Osteoblast (primary cell): ENCODE results near the gene NAALAD2. TPM values are rescaled to one million over a fixed set of nuclear protein-coding genes. Genes with fewer than 3 reads are reported as not detected.
A peak's percentile ranks its signal among the peaks of the same experiment; 100 is the strongest.
"Not testable (repeated sequence)": the region's sequence is repeated elsewhere in the genome, so short reads cannot be mapped to it uniquely, and the experiment has no call there.

ENCODE experiments used
- DNase-seq: peaks from one replicate; pipeline ENCODE4 v3.0.0; 2011; ENCODE audit warnings: low spot score, mixed read lengths; ENCODE audit not compliant: insufficient read length; ENCODE audit errors: missing footprints
- H2AFZ ChIP-seq: 2 replicates; pipeline ENCODE4 v1.6.0; 2011; ENCODE audit warnings: mild to moderate bottlenecking, low read length
- H3K27ac ChIP-seq: 2 replicates; pipeline ENCODE4 v1.5.1; 2011; ENCODE audit warnings: mild to moderate bottlenecking, low read depth, low read length, moderate library complexity
- H3K27me3 ChIP-seq: 2 replicates; pipeline ENCODE4 v1.6.0; 2012; ENCODE audit warnings: mild to moderate bottlenecking, control low read depth, inconsistent platforms, low read length, moderate library complexity; ENCODE audit not compliant: insufficient read depth
- H3K36me3 ChIP-seq: 2 replicates; pipeline ENCODE4 v1.5.1; 2011; ENCODE audit warnings: mild to moderate bottlenecking, low read length, control low read depth, moderate library complexity; ENCODE audit not compliant: insufficient read depth
- H3K4me1 ChIP-seq: 2 replicates; pipeline ENCODE4 v1.5.1; 2011; ENCODE audit warnings: mild to moderate bottlenecking, low read length, control low read depth, moderate library complexity; ENCODE audit not compliant: insufficient read depth
- H3K4me2 ChIP-seq: 2 replicates; pipeline ENCODE4 v1.6.0; 2011; ENCODE audit warnings: mild to moderate bottlenecking, low read length; ENCODE audit not compliant: insufficient read depth
- H3K4me3 ChIP-seq: fragments of 200-600 bp; sonication (generic); 3 replicates; pipeline ENCODE4 v1.5.1; 2012; ENCODE audit warnings: mild to moderate bottlenecking, low read length, inconsistent platforms; ENCODE audit not compliant: insufficient read depth
- H3K79me2 ChIP-seq: 2 replicates; pipeline ENCODE4 v1.6.0; 2012; ENCODE audit warnings: mild to moderate bottlenecking, low read length, control low read depth, inconsistent platforms; ENCODE audit not compliant: insufficient read depth
- H3K9me3 ChIP-seq: 2 replicates; pipeline ENCODE4 v1.5.1; 2011; ENCODE audit warnings: low read depth, low read length, control low read depth
- H4K20me1 ChIP-seq: 2 replicates; pipeline ENCODE4 v1.6.0; 2012; ENCODE audit warnings: mild to moderate bottlenecking, low read length, control low read depth; ENCODE audit not compliant: insufficient read depth
- total RNA-seq: library from RNA; depleted of rRNA; stranded (reverse); fragments of >200 nt; gene quantifications from 2 replicates; pipeline ENCODE4 v1.2.3, GENCODE V29; 2012
- TF ChIP-seq, protein P1 (sequence below): IDR thresholded peaks from 2 replicates; pipeline ENCODE4 v1.5.1; 2011; ENCODE audit warnings: mild to moderate bottlenecking, low read depth, low read length, moderate library complexity; ENCODE audit errors: extremely low read depth

Gene NAALAD2
- 0.59 and 1.8 TPM in 2 replicates for total RNA-seq

DNA sequence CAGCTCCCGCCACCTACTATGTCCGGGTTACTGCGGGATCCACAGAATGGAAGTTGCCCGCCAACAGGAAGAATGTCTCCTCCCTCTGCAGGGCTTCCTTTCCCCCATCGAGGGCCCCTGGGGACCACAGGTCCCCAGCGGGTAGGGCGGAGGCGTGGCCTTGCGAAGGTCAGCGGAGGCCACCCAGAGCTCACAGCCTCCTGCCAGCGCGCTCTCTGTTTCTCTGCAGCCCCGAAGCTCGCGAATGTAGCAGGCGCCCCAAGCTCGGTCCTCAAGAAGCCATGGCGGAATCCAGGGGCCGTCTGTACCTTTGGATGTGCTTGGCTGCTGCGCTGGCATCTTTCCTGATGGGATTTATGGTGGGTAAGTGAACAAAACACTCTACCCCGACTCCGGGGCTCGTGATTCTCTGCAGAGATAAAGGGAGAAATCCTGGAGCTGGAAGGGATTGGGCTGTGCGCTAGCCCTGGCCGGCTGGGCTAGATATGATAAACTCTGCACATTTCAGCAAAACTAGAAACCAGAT is at the start of gene NAALAD2:
NAALAD2 (plus strand) TSS at position 186 of the 526 bp plus-strand sequence; CDS start at position 282, 96 bp downstream.
- DNase-seq, result peak; percentile 39
- Histone ChIP-seq H3K27ac (no peak within 1 kb of the TSS), H2AFZ (peak within 1 kb of the TSS; percentile 96), H3K4me3 (peak within 1 kb of the TSS; percentile 75), H3K4me2 (peak within 1 kb of the TSS; percentile 96), H3K79me2 (no peaks in the 10 kb centered on the region), H3K27me3 (no peaks in the 10 kb centered on the region), H4K20me1 (no peaks in the 10 kb centered on the region), H3K4me1 (peaks cover 2% of the 10 kb centered on the region), H3K36me3 (no peaks in the 10 kb centered on the region), H3K9me3 (no peaks in the 10 kb centered on the region)
- TF ChIP-seq, protein P1, sequence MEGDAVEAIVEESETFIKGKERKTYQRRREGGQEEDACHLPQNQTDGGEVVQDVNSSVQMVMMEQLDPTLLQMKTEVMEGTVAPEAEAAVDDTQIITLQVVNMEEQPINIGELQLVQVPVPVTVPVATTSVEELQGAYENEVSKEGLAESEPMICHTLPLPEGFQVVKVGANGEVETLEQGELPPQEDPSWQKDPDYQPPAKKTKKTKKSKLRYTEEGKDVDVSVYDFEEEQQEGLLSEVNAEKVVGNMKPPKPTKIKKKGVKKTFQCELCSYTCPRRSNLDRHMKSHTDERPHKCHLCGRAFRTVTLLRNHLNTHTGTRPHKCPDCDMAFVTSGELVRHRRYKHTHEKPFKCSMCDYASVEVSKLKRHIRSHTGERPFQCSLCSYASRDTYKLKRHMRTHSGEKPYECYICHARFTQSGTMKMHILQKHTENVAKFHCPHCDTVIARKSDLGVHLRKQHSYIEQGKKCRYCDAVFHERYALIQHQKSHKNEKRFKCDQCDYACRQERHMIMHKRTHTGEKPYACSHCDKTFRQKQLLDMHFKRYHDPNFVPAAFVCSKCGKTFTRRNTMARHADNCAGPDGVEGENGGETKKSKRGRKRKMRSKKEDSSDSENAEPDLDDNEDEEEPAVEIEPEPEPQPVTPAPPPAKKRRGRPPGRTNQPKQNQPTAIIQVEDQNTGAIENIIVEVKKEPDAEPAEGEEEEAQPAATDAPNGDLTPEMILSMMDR, result no peak

DNA sequence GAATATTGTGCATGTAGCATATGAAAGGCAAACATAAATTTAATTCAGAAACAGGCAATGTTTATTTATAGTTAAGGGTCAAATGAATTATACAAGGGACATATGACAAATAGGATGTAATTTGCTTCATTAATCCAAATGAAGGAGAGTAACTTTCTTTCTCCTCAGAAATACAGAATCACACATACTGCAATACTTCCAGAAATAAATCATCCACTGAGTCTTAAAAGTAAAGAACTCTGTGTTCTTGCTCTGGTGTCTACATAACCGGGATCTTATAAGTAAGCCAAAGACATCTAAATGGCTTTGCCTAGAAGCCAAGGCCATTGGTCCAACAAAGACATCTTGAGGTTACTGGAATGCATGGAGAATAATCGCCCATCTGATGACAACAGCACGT is 48.8 kb upstream of the NAALAD2 start, which contains the start of gene UBTFL1:
UBTFL1 (plus strand) TSS at position 301 of the 400 bp plus-strand sequence; CDS start at position 301, 0 bp downstream.
- not testable (repeated sequence) for H3K4me3 ChIP-seq, H3K9me3 ChIP-seq, H3K27me3 ChIP-seq, H3K36me3 ChIP-seq, H4K20me1 ChIP-seq, H3K4me2 ChIP-seq, H3K4me1 ChIP-seq, H3K79me2 ChIP-seq, DNase-seq, H3K27ac ChIP-seq, H2AFZ ChIP-seq

DNA sequence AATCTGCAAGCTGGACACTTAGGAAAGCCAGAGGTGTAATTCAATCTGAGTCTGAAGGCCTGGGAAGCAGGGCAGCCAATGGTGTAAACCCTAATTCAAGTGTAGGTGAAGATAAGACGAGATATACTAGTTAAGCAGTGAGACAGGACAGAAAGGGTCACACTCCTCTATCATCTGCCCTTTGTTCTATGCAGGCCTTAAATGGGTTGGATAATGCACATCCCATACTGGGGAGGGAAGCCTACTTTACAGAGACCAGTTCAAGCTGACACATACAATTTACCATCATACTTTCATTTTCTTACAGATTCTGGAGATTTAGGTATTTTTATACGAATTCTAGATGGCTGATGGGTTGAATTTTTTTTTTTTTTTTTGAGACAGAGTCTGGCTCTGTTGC is 45.7 kb upstream of the NAALAD2 start:
- not testable (repeated sequence) for H3K27ac ChIP-seq, H2AFZ ChIP-seq, H3K79me2 ChIP-seq, DNase-seq, H4K20me1 ChIP-seq, H3K4me3 ChIP-seq, H3K4me1 ChIP-seq, H3K9me3 ChIP-seq, H3K27me3 ChIP-seq, H3K36me3 ChIP-seq, H3K4me2 ChIP-seq

DNA sequence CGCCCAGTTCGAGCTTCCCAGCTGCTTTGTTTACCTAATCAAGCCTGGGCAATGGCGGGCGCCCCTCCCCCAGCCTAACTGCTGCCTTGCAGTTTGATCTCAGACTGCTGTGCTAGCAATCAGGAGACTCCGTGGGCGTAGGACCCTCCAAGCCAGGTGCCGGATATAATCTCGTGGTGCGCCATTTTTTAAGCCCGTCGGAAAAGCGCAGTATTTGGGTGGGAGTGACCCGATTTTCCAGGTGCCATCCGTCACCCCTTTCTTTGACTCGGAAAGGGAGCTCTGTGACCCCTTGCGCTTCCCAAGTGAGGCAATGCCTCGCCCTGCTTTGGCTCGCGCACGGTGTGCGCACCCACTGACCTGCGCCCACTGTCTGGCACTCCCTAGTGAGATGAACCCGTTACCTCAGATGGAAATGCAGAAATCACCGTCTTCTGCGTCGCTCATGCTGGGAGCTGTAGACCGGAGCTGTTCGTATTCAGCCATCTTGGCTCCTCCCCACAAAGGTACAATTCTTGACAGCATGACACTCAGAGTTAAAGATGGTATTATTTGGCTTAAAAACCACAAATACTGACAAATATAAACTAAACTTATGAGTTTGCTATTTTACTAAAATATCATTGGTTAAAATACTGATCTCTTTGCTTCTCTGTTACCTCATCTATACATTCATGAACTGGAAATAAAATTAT is 39.1 kb upstream of the NAALAD2 start:
- H3K36me3 ChIP-seq, H3K4me3 ChIP-seq, H3K27me3 ChIP-seq, H3K4me1 ChIP-seq, H4K20me1 ChIP-seq, H3K79me2 ChIP-seq, DNase-seq, H3K4me2 ChIP-seq, H3K9me3 ChIP-seq, H2AFZ ChIP-seq, H3K27ac ChIP-seq: not testable (repeated sequence)

DNA sequence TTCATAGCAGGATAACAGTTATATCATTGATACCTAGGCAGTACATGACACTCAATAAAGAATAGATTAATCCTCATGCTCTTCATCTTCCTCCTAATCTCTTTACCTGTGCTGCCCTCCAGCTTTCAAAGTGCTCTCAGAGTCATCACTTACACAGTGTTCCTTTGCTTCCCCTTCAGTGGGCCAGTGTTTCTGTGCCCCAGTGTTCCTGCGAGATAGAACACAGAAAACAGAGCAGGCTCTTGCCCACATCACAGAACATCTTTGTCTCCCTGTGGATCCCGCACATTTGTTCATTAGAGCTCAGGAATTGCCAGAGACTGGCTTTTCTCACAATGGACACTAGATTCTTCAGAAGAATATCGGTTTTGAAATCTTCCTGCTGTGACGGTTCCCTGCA is 36.2 kb upstream of the NAALAD2 start:
- not testable (repeated sequence) for H2AFZ ChIP-seq, DNase-seq, H3K36me3 ChIP-seq, H3K4me1 ChIP-seq, H3K4me2 ChIP-seq, H3K79me2 ChIP-seq, H3K27ac ChIP-seq, H3K4me3 ChIP-seq, H4K20me1 ChIP-seq, H3K9me3 ChIP-seq, H3K27me3 ChIP-seq

DNA sequence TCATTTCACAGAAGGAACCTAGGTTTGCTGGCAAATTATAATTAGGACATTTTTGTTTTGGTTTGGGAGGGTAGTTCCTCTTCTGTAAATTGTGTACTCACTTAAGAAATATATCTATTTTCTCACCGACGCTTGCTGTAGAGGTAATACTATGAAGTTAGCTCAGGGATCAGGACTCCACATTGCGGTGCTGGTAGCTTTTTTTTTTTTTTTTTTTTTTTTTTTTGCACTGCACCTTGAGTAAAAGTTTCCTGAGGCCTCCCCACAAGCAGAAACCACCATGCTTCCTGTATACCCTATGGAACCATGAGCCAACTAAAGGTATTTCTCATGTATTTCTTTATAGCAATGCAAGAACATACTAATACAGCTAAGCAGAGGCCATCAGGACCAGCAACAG is 34.0 kb upstream of the NAALAD2 start:
- Histone ChIP-seq H2AFZ (no peak overlapping the region), H4K20me1 (no peaks in the 10 kb centered on the region), H3K4me3 (no peak overlapping the region), H3K4me1 (no peaks in the 10 kb centered on the region), H3K9me3 (no peaks in the 10 kb centered on the region), H3K27me3 (no peaks in the 10 kb centered on the region), H3K27ac (no peak overlapping the region), H3K79me2 (no peaks in the 10 kb centered on the region), H3K4me2 (no peak overlapping the region), H3K36me3 (no peaks in the 10 kb centered on the region)
- TF ChIP-seq, protein P1, result no peak
- DNase-seq, result no peak
